ENCODE measurements around the gene SCFD2.

GRCh38 chr4:52931243-52931642 lies 434.6 kb downstream of the SCFD2 start:
- TF ChIP-seq, protein P1, sequence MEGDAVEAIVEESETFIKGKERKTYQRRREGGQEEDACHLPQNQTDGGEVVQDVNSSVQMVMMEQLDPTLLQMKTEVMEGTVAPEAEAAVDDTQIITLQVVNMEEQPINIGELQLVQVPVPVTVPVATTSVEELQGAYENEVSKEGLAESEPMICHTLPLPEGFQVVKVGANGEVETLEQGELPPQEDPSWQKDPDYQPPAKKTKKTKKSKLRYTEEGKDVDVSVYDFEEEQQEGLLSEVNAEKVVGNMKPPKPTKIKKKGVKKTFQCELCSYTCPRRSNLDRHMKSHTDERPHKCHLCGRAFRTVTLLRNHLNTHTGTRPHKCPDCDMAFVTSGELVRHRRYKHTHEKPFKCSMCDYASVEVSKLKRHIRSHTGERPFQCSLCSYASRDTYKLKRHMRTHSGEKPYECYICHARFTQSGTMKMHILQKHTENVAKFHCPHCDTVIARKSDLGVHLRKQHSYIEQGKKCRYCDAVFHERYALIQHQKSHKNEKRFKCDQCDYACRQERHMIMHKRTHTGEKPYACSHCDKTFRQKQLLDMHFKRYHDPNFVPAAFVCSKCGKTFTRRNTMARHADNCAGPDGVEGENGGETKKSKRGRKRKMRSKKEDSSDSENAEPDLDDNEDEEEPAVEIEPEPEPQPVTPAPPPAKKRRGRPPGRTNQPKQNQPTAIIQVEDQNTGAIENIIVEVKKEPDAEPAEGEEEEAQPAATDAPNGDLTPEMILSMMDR (IDR thresholded peaks at IDR 0.05), result no peak
- TF ChIP-seq POLR2A (IDR thresholded peaks at IDR 0.05), result no peak
